Measurements from ENCODE around the gene TENT5C.

The TENT5C gene

GRCh38 chr1:117573386-117574023 lies 32.3 kb upstream of the TENT5C start:
- no peak for DNase-seq

GRCh38 chr1:117574161-117574835 lies 31.6 kb upstream of the TENT5C start:
- DNase-seq, result no peak

GRCh38 chr1:117575586-117576225 lies 30.1 kb upstream of the TENT5C start:
- no peak for DNase-seq

GRCh38 chr1:117576236-117576635 lies 29.6 kb upstream of the TENT5C start:
- DNase-seq, result no peak

GRCh38 chr1:117577191-117577885 lies 28.5 kb upstream of the TENT5C start:
- DNase-seq, result no peak

- no peak for DNase-seq
Measured at GRCh38 chr1:117578466-117578865, 27.4 kb upstream of the TENT5C start.

GRCh38 chr1:117579221-117579906 lies 26.5 kb upstream of the TENT5C start:
- DNase-seq, result no peak

GRCh38 chr1:117580436-117580835 lies 25.4 kb upstream of the TENT5C start:
- no peak for DNase-seq

GRCh38 chr1:117580882-117581281 lies 25.0 kb upstream of the TENT5C start:
- no peak for DNase-seq

- no peak for DNase-seq
Measured at GRCh38 chr1:117581391-117581943, 24.4 kb upstream of the TENT5C start.

- DNase-seq, result no peak
Measured at GRCh38 chr1:117582451-117582850, 23.4 kb upstream of the TENT5C start.

GRCh38 chr1:117583247-117583646 lies 22.6 kb upstream of the TENT5C start:
- DNase-seq, result no peak

GRCh38 chr1:117584181-117584580 lies 21.7 kb upstream of the TENT5C start:
- no peak for DNase-seq

GRCh38 chr1:117585086-117585485 lies 20.8 kb upstream of the TENT5C start:
- DNase-seq, result no peak

GRCh38 chr1:117586337-117586736 lies 19.5 kb upstream of the TENT5C start:
- no peak for DNase-seq

- no peak for DNase-seq
Measured at GRCh38 chr1:117586747-117587498, 18.9 kb upstream of the TENT5C start.

- no peak for DNase-seq
Measured at GRCh38 chr1:117587499-117588356, 18.1 kb upstream of the TENT5C start.

GRCh38 chr1:117589544-117589943 lies 16.3 kb upstream of the TENT5C start:
- no peak for DNase-seq

GRCh38 chr1:117590273-117590925 lies 15.4 kb upstream of the TENT5C start:
- no peak for DNase-seq

- DNase-seq, result no peak
Measured at GRCh38 chr1:117591252-117591651, 14.6 kb upstream of the TENT5C start.
